HepG2 (cell line): ENCODE data around the gene SYNE2.

Experiments used
- ADNP ChIP-seq: sonication (generic); formaldehyde crosslinking; IDR thresholded peaks from 2 replicates; pipeline ENCODE4 v1.4.0; 2020; ENCODE audit warnings: missing genetic modification reagents
- NCOA2 ChIP-seq: sonication (generic); formaldehyde crosslinking; IDR thresholded peaks from 2 replicates; pipeline ENCODE4 v1.8.0; 2022; ENCODE audit warnings: inconsistent platforms
- TCF7L2 ChIP-seq: IDR thresholded peaks from 2 replicates; pipeline ENCODE4 v1.6.1; 2011; ENCODE audit warnings: mild to moderate bottlenecking, low read depth, low read length, moderate library complexity
- ZNF264 ChIP-seq: sonication (generic); formaldehyde crosslinking; IDR thresholded peaks from 2 replicates; pipeline ENCODE4 v1.4.0; 2020; ENCODE audit warnings: missing genetic modification reagents
- ZNF274 ChIP-seq: sonication (generic); formaldehyde crosslinking; IDR thresholded peaks from 2 replicates; pipeline ENCODE4 v1.5.1; 2020; ENCODE audit warnings: mild to moderate bottlenecking, missing genetic modification reagents
- ZNF747 ChIP-seq: sonication (generic); formaldehyde crosslinking; IDR thresholded peaks from 2 replicates; pipeline ENCODE4 v1.8.1; 2023; ENCODE audit warnings: missing genetic modification reagents, mild to moderate bottlenecking, borderline replicate concordance

- TF ChIP-seq ZNF274 (CRISPR knock-in tag) (no peak), ZNF747 (no peak), TCF7L2 (no peak), NCOA2 (CRISPR knock-in tag) (no peak), ZNF264 (CRISPR knock-in tag) (no peak), ADNP (CRISPR knock-in tag) (no peak)
Measured at GRCh38 chr14:64208261-64208660, 355.5 kb downstream of the SYNE2 start.
